ENCODE data around the gene KCNN3.

DNA sequence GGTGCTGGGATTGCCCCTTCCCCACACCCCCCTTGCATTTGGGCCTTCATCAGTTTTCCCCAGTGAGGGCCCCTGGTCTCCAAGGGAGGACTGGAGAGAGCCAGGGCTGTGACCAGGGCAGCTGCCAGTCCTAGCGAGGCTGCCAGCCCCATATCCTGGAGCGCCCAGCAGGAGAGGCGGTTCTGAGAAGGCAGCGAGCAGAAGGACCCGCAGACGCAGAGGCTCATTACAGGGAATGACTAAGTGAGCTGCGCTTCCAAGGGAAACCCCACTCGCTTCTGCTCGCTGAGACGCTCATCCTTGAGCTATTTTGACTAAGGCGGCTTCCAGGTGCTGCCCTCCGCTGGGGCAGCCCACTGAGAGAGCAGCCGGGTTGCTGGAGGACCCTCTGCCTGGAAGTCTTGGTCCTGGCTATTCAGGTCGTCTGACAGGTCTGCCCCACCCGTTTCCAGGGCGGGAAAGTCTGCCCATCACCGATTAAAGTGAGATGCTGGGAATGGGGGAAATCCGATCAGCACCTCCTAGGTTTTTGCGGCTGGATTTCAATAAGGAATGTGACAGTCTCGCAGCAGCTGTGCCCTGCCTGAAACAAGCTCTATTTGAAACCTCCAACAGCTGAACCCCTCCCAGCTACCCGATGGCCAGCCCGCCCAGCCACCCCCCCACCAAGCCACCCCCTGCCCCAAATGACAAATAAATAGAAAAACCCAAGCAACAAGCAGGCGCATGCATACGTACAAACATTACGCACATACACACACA is 2.8 kb downstream of the KCNN3 start:
- TF ChIP-seq POLR2A (IDR thresholded peaks at IDR 0.05; ENCODE audit: low read depth, low read length) (no peak), TAF1 (IDR thresholded peaks at IDR 0.05; ENCODE audit: low read depth, low read length) (no peak), POLR2AphosphoS5 (IDR thresholded peaks at IDR 0.05; ENCODE audit: low read depth, low read length) (no peak), PAX5 (IDR thresholded peaks at IDR 0.05; ENCODE audit: insufficient read depth, low read length, severe bottlenecking) (no peak)

Measured in GM12891 (cell line).